NCI-H2171 (cell line): ENCODE data around the gene USP3.
"Not testable (repeated sequence)": the region's sequence is repeated elsewhere in the genome, so short reads cannot be mapped to it uniquely, and the experiment has no call there.

Experiments
- DNase-seq: peaks from one replicate; lab custom pipeline; 2025; lab: John Stamatoyannopoulos, UW

Gene USP3

GRCh38 chr15:63610209-63610841, 105.9 kb downstream of the USP3 start:
- DNase-seq = peak; percentile 70

- peak; percentile 60 for DNase-seq
Measured at GRCh38 chr15:63611177-63611576, 106.8 kb downstream of the USP3 start.

GRCh38 chr15:63612300-63612699, 107.9 kb downstream of the USP3 start:
- DNase-seq = no peak

GRCh38 chr15:63615935-63616334, 111.5 kb downstream of the USP3 start:
- no peak for DNase-seq

- not testable (repeated sequence) for DNase-seq
Measured at GRCh38 chr15:63617147-63617546, 112.8 kb downstream of the USP3 start.

- not testable (repeated sequence) for DNase-seq
Measured at GRCh38 chr15:63617627-63618026, 113.2 kb downstream of the USP3 start.

GRCh38 chr15:63620760-63621159, 116.4 kb downstream of the USP3 start:
- not testable (repeated sequence) for DNase-seq

GRCh38 chr15:63623232-63623969, 119.0 kb downstream of the USP3 start:
- DNase-seq = no peak

GRCh38 chr15:63626955-63627354, 122.6 kb downstream of the USP3 start:
- no peak for DNase-seq

- no peak for DNase-seq
Measured at GRCh38 chr15:63628123-63628822, 123.9 kb downstream of the USP3 start.

- no peak for DNase-seq
Measured at GRCh38 chr15:63630036-63630751, 125.8 kb downstream of the USP3 start.

GRCh38 chr15:63633312-63633711, 128.9 kb downstream of the USP3 start:
- no peak for DNase-seq

GRCh38 chr15:63634154-63634553, 129.8 kb downstream of the USP3 start:
- no peak for DNase-seq

- no peak for DNase-seq
Measured at GRCh38 chr15:63636518-63637061, 132.2 kb downstream of the USP3 start.

GRCh38 chr15:63638839-63639238, 134.4 kb downstream of the USP3 start:
- DNase-seq = no peak

- no peak for DNase-seq
Measured at GRCh38 chr15:63640146-63640545, 135.8 kb downstream of the USP3 start.
